NCI-H345 treated with DMSO at 0.1 percent for 48 hours (cell line): Measurements from ENCODE around the gene CYSLTR2.
A peak's percentile ranks its signal among the peaks of the same experiment; 100 is the strongest.

Source experiments
- DNase-seq: peaks from one replicate; lab custom pipeline; 2025; ENCODE audit not compliant: unreplicated experiment; lab: John Stamatoyannopoulos, UW

CYSLTR2 gene

DNA sequence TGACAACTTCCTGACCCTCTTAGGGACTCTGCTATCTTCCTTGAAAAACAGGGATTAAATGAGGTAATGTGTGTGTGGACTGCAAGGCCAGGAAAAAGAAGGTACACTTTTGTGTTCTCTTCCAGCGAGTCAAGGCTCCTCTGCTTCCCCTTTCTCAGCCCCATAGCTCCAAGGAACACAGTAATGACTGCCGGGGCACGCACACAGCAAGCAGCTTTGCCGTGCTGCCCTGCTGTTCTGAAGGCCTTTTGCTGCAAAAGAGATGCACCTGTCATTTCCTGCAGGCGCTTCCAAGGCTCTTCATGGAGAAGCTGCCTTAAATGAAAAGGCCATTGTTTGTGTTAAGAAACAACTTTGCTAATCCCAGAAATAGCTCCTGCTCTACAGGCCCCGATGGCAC is 84.6 kb downstream of the CYSLTR2 start:
- peak; percentile 1 for DNase-seq

DNA sequence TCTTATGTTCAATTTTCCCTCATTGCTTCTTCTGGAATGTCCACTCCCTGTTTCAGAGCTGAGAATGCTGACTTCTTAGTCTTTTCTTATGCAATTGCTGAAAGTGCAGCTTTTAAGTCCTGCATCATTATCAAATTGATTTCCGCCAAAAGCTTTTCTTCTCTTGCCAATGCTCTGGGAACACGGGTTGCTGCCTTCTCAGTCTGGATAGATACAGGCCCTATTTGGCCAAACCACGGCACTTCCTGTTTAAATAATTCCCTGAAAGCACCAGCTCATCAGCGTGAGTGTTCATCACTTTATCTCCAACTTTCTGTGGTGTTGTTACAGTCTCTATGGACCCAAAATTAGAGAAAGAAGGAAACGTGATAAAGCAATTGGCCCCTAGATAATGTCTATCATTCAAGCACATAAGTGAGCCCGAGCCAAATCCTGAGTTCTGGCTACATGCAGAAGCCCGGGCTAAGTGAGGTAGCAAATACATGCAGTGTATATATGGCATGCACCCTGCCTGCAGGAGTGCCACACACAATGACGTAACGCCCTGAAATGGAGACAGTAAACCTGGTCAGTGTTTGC is 85.7 kb downstream of the CYSLTR2 start:
- DNase-seq, result no peak

DNA sequence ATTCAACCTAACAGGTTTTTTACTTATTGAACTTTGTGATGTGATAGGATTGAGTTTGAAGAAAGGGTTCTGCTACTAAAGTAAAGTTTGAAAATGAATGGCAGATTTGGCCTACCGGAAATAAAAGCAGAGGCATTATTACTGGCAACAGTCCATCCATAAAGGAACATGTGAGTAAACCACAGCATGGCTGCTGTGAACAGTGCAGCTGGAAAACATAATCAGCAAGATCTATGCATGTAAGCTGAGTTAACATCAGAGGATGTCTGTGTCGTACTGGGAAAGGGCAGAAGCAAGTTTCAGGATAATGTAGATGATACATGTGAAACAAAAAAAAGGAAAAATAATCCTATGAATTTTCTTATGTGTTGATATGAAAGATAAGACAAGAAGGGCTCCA is 87.6 kb downstream of the CYSLTR2 start:
- no peak for DNase-seq

DNA sequence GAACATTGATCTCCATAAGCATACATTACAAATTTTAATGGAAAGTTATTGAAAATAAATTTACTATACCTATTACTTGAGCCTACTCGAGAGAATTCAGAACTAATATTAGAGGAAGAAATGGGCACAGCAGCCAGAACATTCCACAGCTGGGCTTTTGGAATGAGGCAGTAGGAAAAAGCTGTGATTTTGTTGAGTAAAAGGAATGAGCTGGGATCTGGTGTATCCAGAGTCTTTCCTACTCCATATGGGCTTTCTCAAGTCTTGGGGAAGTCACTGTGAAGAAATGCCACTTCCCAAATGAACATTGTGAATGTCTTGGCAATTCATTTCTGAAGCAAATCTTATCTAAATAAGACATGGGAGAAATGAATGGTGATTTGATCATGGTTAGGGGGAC is 93.1 kb downstream of the CYSLTR2 start:
- no peak for DNase-seq

DNA sequence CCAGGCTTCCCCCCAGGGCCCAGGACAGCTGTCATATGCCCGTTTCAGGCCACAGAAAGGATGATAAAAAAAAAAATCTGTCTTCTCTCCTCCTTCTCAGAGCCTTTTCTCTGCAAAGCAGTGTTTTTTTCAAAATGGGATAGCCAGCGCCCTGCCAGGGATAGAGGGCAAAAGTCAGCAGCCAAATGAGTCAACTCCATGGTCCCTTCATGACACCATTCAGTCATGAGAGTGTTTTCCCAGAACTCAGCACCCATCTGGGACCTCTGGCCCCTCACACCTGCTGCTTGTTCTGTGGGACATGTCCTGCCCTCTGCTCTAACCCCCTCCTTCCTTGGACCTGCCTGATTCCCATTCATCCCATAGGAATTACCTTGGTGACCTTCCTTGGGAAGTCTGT is 95.0 kb downstream of the CYSLTR2 start:
- no peak for DNase-seq

DNA sequence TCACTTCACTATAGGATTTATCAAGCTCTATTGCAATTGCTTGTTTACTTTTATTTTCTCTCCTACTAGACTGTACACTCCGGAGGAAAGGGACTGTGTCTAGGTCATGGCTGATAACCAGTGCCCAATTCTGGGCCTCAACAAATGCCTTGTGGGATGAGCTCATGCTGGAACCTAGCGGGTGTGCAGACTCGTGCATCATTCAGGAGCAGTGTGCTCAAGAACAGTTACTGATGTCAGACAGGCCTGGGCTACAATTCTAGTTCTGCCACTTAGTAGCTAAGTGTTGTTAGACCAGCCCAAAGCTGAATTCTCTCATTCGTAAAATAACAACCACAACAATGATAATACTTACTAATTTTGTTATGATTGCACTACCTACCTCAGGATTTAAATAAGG is 95.4 kb downstream of the CYSLTR2 start:
- no peak for DNase-seq

DNA sequence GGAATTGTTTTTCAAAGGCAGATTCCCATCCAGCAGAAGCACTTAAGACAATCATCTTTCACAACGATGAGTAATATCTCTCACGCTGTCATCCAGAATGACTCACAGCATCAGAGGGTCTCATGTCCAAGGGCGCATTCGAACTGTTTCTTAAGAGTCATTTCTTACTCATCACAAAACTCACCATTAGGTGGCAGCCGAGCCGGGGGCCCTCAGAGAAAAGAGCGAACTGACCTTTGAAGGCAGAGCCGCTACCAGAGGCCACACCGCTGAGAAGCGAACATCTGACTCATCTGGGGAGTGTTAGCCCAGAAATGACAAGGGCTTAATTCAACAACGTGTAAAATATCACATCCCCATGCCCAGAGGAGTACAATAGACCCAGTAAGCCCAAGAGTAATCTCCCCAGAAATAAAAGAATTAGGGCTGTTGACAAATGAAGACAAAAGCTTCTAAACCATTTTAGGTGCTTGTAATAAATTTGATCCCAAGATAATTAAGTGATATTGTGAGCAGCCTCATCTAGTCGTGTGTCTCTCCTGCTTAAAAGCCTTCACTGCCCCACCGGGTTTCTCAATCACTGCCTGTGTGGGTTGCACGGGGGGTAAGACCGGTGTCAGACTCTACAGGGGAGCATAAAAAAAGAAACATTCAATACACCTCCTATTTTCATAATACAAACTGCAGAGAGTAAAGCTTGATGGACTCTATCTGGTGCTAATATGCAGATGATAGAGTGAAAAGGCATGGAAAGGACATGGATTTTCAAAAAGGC is 96.2 kb downstream of the CYSLTR2 start:
- DNase-seq, result no peak

DNA sequence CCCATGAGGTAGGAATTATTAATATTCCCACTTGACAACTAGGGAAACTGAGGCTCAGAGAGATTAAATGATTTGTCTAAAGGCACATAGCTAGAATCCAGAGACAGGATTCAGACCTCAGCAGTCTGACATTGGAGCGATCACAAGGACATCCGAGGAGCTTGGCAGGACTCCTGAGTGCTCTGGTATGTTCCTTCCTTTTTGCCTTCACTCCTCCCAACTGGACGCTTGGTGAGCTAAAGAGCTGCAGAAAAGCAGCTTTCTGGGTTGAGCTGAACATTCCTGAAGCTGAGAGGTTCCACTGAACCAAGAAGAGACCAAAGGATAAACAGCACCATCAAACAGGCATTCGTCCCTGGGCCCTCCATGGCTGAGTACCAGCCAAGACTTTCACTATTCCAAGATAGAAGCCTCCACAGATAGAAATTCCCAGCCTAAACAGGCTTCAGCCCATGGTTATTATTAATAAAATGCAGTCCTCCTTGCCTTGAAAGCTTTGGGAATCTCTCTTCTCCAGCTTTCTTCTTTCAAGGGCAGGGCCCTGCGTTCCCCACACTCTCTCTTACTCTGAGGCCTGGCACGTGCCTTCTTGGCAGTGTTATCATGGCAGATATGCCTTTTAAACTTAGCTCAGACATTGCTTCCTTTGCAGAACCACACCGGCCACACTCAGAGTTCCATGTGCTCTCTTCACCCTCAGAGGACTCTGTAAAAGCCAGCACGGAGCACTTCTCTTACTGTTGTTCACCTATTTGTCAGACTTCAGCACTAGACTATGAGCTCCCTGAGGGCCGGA is 97.1 kb downstream of the CYSLTR2 start:
- DNase-seq, result no peak

DNA sequence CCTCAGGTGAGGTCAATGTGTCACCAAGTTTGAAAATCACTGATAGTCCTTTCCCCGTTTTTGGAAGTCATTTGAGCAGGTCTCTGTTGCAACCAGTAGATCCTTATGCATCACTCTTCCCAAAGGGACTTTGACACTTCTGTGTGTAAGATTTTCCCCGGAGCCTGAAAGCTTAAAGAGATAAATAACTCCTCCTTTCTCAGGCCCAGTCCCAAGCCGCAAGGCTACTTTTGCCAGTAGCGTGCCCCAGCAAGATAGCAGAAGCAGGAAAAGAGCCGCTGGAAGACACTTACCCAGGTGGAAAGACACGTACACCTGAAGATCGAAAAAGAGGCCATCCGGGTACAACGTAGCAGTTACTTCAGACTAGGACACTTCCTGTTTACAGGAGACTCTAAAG is 106.9 kb downstream of the CYSLTR2 start:
- no peak for DNase-seq
